ENCODE results near the gene KCNS3. TPM values are rescaled to one million over a fixed set of nuclear protein-coding genes. Genes with fewer than 3 reads are reported as not detected.

Gene KCNS3
- total RNA-seq, 4 donors from 2014 or later: 16.2 to 34.8 (median 22.6) TPM

DNA sequence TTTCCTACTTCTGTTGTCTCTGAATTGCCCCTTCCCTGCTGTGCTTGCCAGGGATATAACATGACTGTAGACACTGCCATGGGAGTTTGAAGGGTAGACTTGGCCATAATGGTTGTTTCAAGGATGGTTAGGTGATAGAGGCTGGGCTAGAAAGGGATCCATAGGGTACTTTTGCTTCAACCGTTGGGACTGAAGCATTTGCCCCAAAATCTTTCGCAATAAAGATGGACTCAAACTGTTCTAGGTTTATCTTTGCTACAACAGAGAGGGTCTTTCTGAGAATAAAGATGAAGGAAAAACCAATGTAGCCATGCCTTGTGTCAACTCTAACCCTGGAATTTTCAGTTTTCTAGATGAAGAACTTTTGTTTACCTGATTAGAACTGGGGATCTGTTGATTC lies 35.0 kb upstream of the KCNS3 start:
- Histone ChIP-seq H3K4me1 (no peaks in the 10 kb centered on the region), H3K27me3 (no peaks in the 10 kb centered on the region), H3K27ac (no peak overlapping the region), H3K4me3 (no peak overlapping the region), H3K36me3 (no peaks in the 10 kb centered on the region), H3K9me3 (no peaks in the 10 kb centered on the region)
- WGBS: 89% methylated on average over 2 of the region's 2 CpGs
- no peak for TF ChIP-seq EP300 (IDR thresholded peaks at IDR 0.05)
- TF ChIP-seq, protein P1, sequence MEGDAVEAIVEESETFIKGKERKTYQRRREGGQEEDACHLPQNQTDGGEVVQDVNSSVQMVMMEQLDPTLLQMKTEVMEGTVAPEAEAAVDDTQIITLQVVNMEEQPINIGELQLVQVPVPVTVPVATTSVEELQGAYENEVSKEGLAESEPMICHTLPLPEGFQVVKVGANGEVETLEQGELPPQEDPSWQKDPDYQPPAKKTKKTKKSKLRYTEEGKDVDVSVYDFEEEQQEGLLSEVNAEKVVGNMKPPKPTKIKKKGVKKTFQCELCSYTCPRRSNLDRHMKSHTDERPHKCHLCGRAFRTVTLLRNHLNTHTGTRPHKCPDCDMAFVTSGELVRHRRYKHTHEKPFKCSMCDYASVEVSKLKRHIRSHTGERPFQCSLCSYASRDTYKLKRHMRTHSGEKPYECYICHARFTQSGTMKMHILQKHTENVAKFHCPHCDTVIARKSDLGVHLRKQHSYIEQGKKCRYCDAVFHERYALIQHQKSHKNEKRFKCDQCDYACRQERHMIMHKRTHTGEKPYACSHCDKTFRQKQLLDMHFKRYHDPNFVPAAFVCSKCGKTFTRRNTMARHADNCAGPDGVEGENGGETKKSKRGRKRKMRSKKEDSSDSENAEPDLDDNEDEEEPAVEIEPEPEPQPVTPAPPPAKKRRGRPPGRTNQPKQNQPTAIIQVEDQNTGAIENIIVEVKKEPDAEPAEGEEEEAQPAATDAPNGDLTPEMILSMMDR (IDR thresholded peaks at IDR 0.05): no peak
- no peak for TF ChIP-seq POLR2A (IDR thresholded peaks at IDR 0.05)
- no peak for TF ChIP-seq POLR2AphosphoS5 (IDR thresholded peaks at IDR 0.05)
- no peak for DNase-seq (ENCODE audit: low spot score in 2 of 2)

DNA sequence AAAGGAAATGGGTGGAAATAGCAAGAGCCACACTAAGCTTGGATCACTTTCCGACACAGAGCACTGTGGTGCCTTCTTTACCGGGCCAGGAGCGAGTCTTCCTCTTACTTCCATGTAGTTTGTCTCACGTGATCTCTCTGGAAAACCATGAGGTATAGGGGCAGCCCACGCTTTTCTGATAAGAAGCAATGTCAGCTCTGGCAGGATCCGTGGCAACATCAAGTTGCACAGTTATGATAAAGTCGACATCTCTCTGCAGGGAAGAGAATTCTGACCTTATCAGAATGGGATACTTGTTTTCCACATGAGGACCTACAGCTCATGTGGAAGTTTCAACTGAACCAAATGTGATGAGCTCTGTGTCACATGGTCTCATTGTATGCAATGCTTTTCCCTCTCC lies 32.7 kb upstream of the KCNS3 start:
- no peaks in the 10 kb centered on the region for H3K27me3 ChIP-seq
- no peak for TF ChIP-seq POLR2AphosphoS5 (IDR thresholded peaks at IDR 0.05)
- TF ChIP-seq EP300 (IDR thresholded peaks at IDR 0.05): no peak
- TF ChIP-seq POLR2A (IDR thresholded peaks at IDR 0.05): no peak
- TF ChIP-seq, protein P1 (IDR thresholded peaks at IDR 0.05): no peak
- no peaks in the 10 kb centered on the region for H3K9me3 ChIP-seq
- 95% methylated on average over 7 of the region's 7 CpGs for WGBS
- no peaks in the 10 kb centered on the region for H3K4me1 ChIP-seq
- no peak for DNase-seq (ENCODE audit: low spot score in 2 of 2)
- H3K36me3 ChIP-seq: no peaks in the 10 kb centered on the region
- no peak overlapping the region for H3K4me3 ChIP-seq
- H3K27ac ChIP-seq: no peak overlapping the region

DNA sequence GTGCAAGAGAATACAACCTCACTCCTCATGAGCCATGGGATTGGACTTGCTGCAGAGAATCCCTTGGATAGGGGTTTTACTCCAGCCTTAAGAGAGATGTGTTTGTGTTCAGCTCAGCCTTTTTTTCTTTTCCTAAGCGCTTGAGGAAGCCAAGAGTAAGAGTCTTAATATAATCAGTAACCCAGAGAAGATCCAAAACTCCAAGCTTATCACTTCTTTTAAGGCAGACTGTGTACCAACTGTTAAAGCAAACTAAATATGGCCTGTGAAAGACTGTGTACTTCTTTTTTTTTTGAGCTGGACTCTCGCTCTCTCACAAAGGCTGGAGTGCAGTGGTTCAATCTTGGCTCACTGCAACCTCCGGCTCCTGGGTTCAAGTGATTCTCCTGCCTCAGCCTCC lies 31.8 kb upstream of the KCNS3 start:
- Histone ChIP-seq H3K27me3 (no peaks in the 10 kb centered on the region), H3K9me3 (no peaks in the 10 kb centered on the region), H3K27ac (no peak overlapping the region), H3K36me3 (no peaks in the 10 kb centered on the region), H3K4me1 (no peaks in the 10 kb centered on the region), H3K4me3 (no peak overlapping the region)
- WGBS: 95% methylated on average over 3 of the region's 3 CpGs
- TF ChIP-seq, protein P1 (IDR thresholded peaks at IDR 0.05): no peak
- no peak for TF ChIP-seq POLR2AphosphoS5 (IDR thresholded peaks at IDR 0.05)
- TF ChIP-seq POLR2A (IDR thresholded peaks at IDR 0.05): no peak
- TF ChIP-seq EP300 (IDR thresholded peaks at IDR 0.05): no peak
- no peak for DNase-seq (ENCODE audit: low spot score in 2 of 2)

DNA sequence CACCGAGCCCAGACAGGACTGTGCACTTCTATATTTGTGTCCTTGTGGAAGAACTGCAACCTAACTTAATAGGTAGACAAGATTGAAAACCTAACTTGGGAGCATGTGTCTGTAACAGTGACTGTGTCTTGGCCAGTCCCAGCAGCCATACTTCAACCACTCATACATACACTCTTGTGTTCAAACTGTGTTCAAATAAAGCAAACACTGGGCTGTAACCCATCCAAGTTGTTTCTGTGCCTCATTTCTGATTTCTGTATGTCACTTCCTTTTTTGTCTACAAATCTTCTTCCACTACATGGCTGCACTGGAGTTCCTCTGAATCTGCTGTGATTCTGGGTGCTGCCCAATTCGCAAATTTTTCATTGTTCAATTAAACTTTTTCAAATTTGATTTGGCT lies 31.2 kb upstream of the KCNS3 start:
- no peak for TF ChIP-seq POLR2AphosphoS5 (IDR thresholded peaks at IDR 0.05)
- no peak for TF ChIP-seq EP300 (IDR thresholded peaks at IDR 0.05)
- TF ChIP-seq, protein P1 (IDR thresholded peaks at IDR 0.05): no peak
- TF ChIP-seq POLR2A (IDR thresholded peaks at IDR 0.05): no peak

DNA sequence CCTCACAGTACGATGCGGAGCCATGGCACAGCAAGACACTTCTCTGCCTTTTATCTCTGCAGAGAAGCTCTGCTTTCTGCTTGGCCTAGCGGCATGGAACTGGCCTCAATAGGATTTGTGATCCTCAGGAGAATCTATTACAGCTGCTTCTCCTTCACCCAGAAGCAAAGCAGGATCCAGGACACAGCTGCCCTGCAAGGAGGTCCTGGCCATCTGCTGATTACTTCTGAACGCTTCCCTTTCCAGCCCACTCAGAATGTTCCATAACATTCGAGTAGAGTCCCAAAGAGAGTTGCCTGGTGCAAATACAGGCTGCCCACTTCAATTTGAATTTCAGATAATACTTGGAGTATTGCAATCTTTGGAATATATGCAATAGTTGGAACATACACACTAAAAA lies 29.2 kb upstream of the KCNS3 start:
- WGBS: 89% methylated on average over 5 of the region's 5 CpGs

More for the DNA sequence above, 31.2 kb upstream of the KCNS3 start:
- Histone ChIP-seq H3K27me3 (no peaks in the 10 kb centered on the region), H3K4me1 (no peaks in the 10 kb centered on the region), H3K4me3 (no peak overlapping the region), H3K27ac (no peak overlapping the region), H3K9me3 (no peaks in the 10 kb centered on the region), H3K36me3 (no peaks in the 10 kb centered on the region)
- WGBS: 91% methylated on average over 2 of the region's 2 CpGs
- DNase-seq (ENCODE audit: low spot score in 2 of 2): no peak

More for the DNA sequence above, 29.2 kb upstream of the KCNS3 start:
- Histone ChIP-seq H3K27ac (no peak overlapping the region), H3K9me3 (no peaks in the 10 kb centered on the region), H3K4me3 (no peak overlapping the region), H3K27me3 (no peaks in the 10 kb centered on the region), H3K36me3 (no peaks in the 10 kb centered on the region), H3K4me1 (no peaks in the 10 kb centered on the region)
- TF ChIP-seq, protein P1 (IDR thresholded peaks at IDR 0.05): no peak
- TF ChIP-seq POLR2AphosphoS5 (IDR thresholded peaks at IDR 0.05): no peak
- no peak for TF ChIP-seq POLR2A (IDR thresholded peaks at IDR 0.05)
- TF ChIP-seq EP300 (IDR thresholded peaks at IDR 0.05): no peak
- DNase-seq (ENCODE audit: low spot score in 2 of 2): no peak

All from suprapubic skin (tissue), 4 donors.